Activated naive CD8-positive, alpha-beta T cell treated with anti-CD3 and anti-CD28 coated beads, Interleukin-2, amount 10 ng/mL, durations not matched to agents 7 days and 5 days (primary cell): ENCODE data around the gene SYTL1. TPM values are rescaled to one million over a fixed set of nuclear protein-coding genes. Genes with fewer than 3 reads are reported as not detected.

Experiments
- ATAC-seq: fragments of 150-1000 bp; cut with Tn5 transposase; one replicate; pipeline ENCODE4 v1.10.0; 2021; ENCODE audit warnings: low read depth, moderate library complexity
- POLR2A ChIA-PET: fragments of 350-600 bp; sonication (Branson Sonifier 250); formaldehyde crosslinking; loops from one replicate; lab custom pipeline; 2021; ENCODE audit warnings: antibody characterized with exemption; lab: Charles Lee
- DNase-seq: peaks from one replicate; pipeline ENCODE4 v3.0.0; 2021
- H3K27ac Mint-ChIP-seq: one replicate; pipeline ENCODE4 v1.8.0; 2022; ENCODE audit warnings: mild to moderate bottlenecking, mixed read lengths
- H3K27me3 Mint-ChIP-seq: one replicate; pipeline ENCODE4 v1.8.0; 2022; ENCODE audit warnings: mild to moderate bottlenecking, moderate library complexity, mixed read lengths
- H3K36me3 Mint-ChIP-seq: one replicate; pipeline ENCODE4 v1.8.0; 2021; ENCODE audit warnings: mild to moderate bottlenecking, mixed read lengths
- H3K4me1 Mint-ChIP-seq: one replicate; pipeline ENCODE4 v1.8.0; 2021; ENCODE audit warnings: mixed read lengths
- H3K4me3 Mint-ChIP-seq: one replicate; pipeline ENCODE4 v1.8.0; 2022; ENCODE audit warnings: mild to moderate bottlenecking, moderate library complexity, mixed read lengths
- H3K9me3 Mint-ChIP-seq: one replicate; pipeline ENCODE4 v1.8.0; 2021; ENCODE audit warnings: mixed read lengths
- total RNA-seq, 2 experiments: library from RNA; stranded (reverse); gene quantifications; one replicate each; pipeline ENCODE4 v1.2.3, GENCODE V29; 2021

Gene SYTL1
- total RNA-seq, 2 experiments from 2014 or later = 103 to 105 TPM

- no peaks in the 10 kb centered on the region for H3K9me3 Mint-ChIP-seq
- H3K27me3 Mint-ChIP-seq = no peaks in the 10 kb centered on the region
- POLR2A ChIA-PET = interaction anchor here (0.6 to 2.8 kb wide), 11 partner anchors 8 to 480 kb away, joined by 3 to 15 read pairs (median 5); no protein-coding TSS in a partner anchor
- ATAC-seq = peak; percentile 59
- H3K4me3 Mint-ChIP-seq = peak overlapping the region; percentile 86
- peak; percentile 80 for DNase-seq
- H3K27ac Mint-ChIP-seq = peak overlapping the region; percentile 84
- no peaks in the 10 kb centered on the region for H3K36me3 Mint-ChIP-seq
- H3K4me1 Mint-ChIP-seq = peaks cover 34% of the 10 kb centered on the region
These were observed 23.7 kb downstream of the SYTL1 start for GRCh38 chr1:27365372-27366112.

GRCh38 chr1:27366113-27366410, 24.2 kb downstream of the SYTL1 start:
- H3K9me3 Mint-ChIP-seq = no peaks in the 10 kb centered on the region
- peak overlapping the region; percentile 84 for H3K27ac Mint-ChIP-seq
- peak overlapping the region; percentile 86 for H3K4me3 Mint-ChIP-seq
- peak; percentile 68 for ATAC-seq
- H3K27me3 Mint-ChIP-seq = no peaks in the 10 kb centered on the region
- peak; percentile 83 for DNase-seq
- H3K36me3 Mint-ChIP-seq = no peaks in the 10 kb centered on the region
- peaks cover 34% of the 10 kb centered on the region for H3K4me1 Mint-ChIP-seq
- POLR2A ChIA-PET = interaction anchor here (0.6 to 2.8 kb wide), 10 partner anchors 9 to 480 kb away, joined by 4 to 15 read pairs (median 5); partner anchors contain the start of gene SYTL1

- ATAC-seq = peak; percentile 55
- H3K4me3 Mint-ChIP-seq = peak within 1 kb of the TSS; percentile 86
- H3K27ac Mint-ChIP-seq = peak within 1 kb of the TSS; percentile 84
- H3K9me3 Mint-ChIP-seq = no peaks in the 10 kb centered on the region
- DNase-seq = peak; percentile 77
- POLR2A ChIA-PET = interaction anchor here (0.5 to 2.8 kb wide), 8 partner anchors 9 to 479 kb away, joined by 3 to 15 read pairs (median 4); partner anchors contain the start of gene SYTL1
- no peaks in the 10 kb centered on the region for H3K36me3 Mint-ChIP-seq
- H3K27me3 Mint-ChIP-seq = no peaks in the 10 kb centered on the region
- H3K4me1 Mint-ChIP-seq = peaks cover 34% of the 10 kb centered on the region
These were observed 24.8 kb downstream of the SYTL1 start, which contains the start of gene MAP3K6 for GRCh38 chr1:27366411-27367159. MAP3K6 (minus strand) TSS chr1:27366961; CDS start chr1:27366597, 364 bp downstream.

GRCh38 chr1:27367160-27367650, 25.4 kb downstream of the SYTL1 start:
- POLR2A ChIA-PET = interaction anchor here (0.5 to 2.8 kb wide), 5 partner anchors 10 to 321 kb away, joined by 3 to 15 read pairs (median 5); partner anchors contain the start of gene SYTL1
- ATAC-seq = no peak
- Mint-ChIP-seq H3K9me3 (no peaks in the 10 kb centered on the region), H3K27ac (peak overlapping the region; percentile 50), H3K27me3 (no peaks in the 10 kb centered on the region), H3K4me3 (peak overlapping the region; percentile 65), H3K4me1 (peaks cover 34% of the 10 kb centered on the region), H3K36me3 (no peaks in the 10 kb centered on the region)
- DNase-seq = no peak

GRCh38 chr1:27368869-27369582, 27.2 kb downstream of the SYTL1 start:
- Mint-ChIP-seq H3K36me3 (no peaks in the 10 kb centered on the region), H3K27me3 (no peaks in the 10 kb centered on the region), H3K27ac (no peak overlapping the region), H3K9me3 (no peaks in the 10 kb centered on the region), H3K4me3 (no peak overlapping the region), H3K4me1 (peaks cover 30% of the 10 kb centered on the region)
- POLR2A ChIA-PET = interaction anchor here (0.5 kb wide), 1 partner anchor 135 kb away, joined by 3 read pairs; no protein-coding TSS in a partner anchor
- DNase-seq (no peak), ATAC-seq (no peak)

GRCh38 chr1:27372022-27372807, 30.4 kb downstream of the SYTL1 start:
- no peaks in the 10 kb centered on the region for H3K36me3 Mint-ChIP-seq
- no peak overlapping the region for H3K4me3 Mint-ChIP-seq
- POLR2A ChIA-PET = interaction anchor here (0.5 to 1.2 kb wide), 7 partner anchors 12 to 311 kb away, joined by 3 to 5 read pairs (median 3); no protein-coding TSS in a partner anchor
- no peak overlapping the region for H3K27ac Mint-ChIP-seq
- H3K27me3 Mint-ChIP-seq = no peaks in the 10 kb centered on the region
- ATAC-seq (no peak), DNase-seq (no peak)
- no peaks in the 10 kb centered on the region for H3K9me3 Mint-ChIP-seq
- H3K4me1 Mint-ChIP-seq = peaks cover 18% of the 10 kb centered on the region

GRCh38 chr1:27372808-27373690, 31.2 kb downstream of the SYTL1 start:
- POLR2A ChIA-PET = interaction anchor here (0.6 to 1.2 kb wide), 6 partner anchors 11 to 190 kb away, joined by 3 to 5 read pairs (median 3); no protein-coding TSS in a partner anchor
- H3K4me1 Mint-ChIP-seq = peaks cover 13% of the 10 kb centered on the region
- no peak overlapping the region for H3K4me3 Mint-ChIP-seq
- no peaks in the 10 kb centered on the region for H3K36me3 Mint-ChIP-seq
- DNase-seq (no peak), ATAC-seq (no peak)
- H3K27me3 Mint-ChIP-seq = no peaks in the 10 kb centered on the region
- no peaks in the 10 kb centered on the region for H3K9me3 Mint-ChIP-seq
- no peak overlapping the region for H3K27ac Mint-ChIP-seq

- Mint-ChIP-seq H3K9me3 (no peaks in the 10 kb centered on the region), H3K27me3 (no peaks in the 10 kb centered on the region), H3K4me1 (peaks cover 5% of the 10 kb centered on the region), H3K4me3 (no peak within 1 kb of the TSS), H3K27ac (no peak within 1 kb of the TSS), H3K36me3 (no peaks in the 10 kb centered on the region)
- DNase-seq = no peak
- POLR2A ChIA-PET = no interaction called here
- no peak for ATAC-seq
These were observed 32.7 kb downstream of the SYTL1 start, which contains the start of gene FCN3 for GRCh38 chr1:27374362-27375086. FCN3 (minus strand) TSS chr1:27374824; CDS start chr1:27374818, 6 bp downstream.

- Mint-ChIP-seq H3K36me3 (no peaks in the 10 kb centered on the region), H3K9me3 (no peaks in the 10 kb centered on the region), H3K4me3 (no peak overlapping the region), H3K27ac (no peak overlapping the region), H3K27me3 (peaks cover 2% of the 10 kb centered on the region), H3K4me1 (peaks cover 2% of the 10 kb centered on the region)
- POLR2A ChIA-PET = interaction anchor here (0.7 kb wide), 1 partner anchor 223 kb away, joined by 5 read pairs; the partner anchor contains the start of gene SLC9A1
- DNase-seq (no peak), ATAC-seq (no peak)
These were observed 36.1 kb downstream of the SYTL1 start for GRCh38 chr1:27377760-27378495.

GRCh38 chr1:27379564-27380122, 37.8 kb downstream of the SYTL1 start:
- DNase-seq = no peak
- H3K4me1 Mint-ChIP-seq = peaks cover 2% of the 10 kb centered on the region
- H3K27me3 Mint-ChIP-seq = peaks cover 2% of the 10 kb centered on the region
- no peaks in the 10 kb centered on the region for H3K9me3 Mint-ChIP-seq
- POLR2A ChIA-PET = no interaction called here
- no peak for ATAC-seq
- H3K27ac Mint-ChIP-seq = no peak overlapping the region
- no peaks in the 10 kb centered on the region for H3K36me3 Mint-ChIP-seq
- H3K4me3 Mint-ChIP-seq = no peak overlapping the region
